Stimulated activated naive CD8-positive, alpha-beta T cell treated with anti-CD3 and anti-CD28 coated beads, Interleukin-15, Interleukin-2, amounts not matched to agents 100 U/mL and 50 U/mL, for 24 hours (primary cell): ENCODE results near the gene CCDC85C.

Experiments
- ATAC-seq: fragments of 150-1000 bp; cut with Tn5 transposase; one replicate; pipeline ENCODE4 v1.10.0; 2021
- DNase-seq: peaks from one replicate; pipeline ENCODE4 v3.0.0; 2021

The CCDC85C gene

DNA sequence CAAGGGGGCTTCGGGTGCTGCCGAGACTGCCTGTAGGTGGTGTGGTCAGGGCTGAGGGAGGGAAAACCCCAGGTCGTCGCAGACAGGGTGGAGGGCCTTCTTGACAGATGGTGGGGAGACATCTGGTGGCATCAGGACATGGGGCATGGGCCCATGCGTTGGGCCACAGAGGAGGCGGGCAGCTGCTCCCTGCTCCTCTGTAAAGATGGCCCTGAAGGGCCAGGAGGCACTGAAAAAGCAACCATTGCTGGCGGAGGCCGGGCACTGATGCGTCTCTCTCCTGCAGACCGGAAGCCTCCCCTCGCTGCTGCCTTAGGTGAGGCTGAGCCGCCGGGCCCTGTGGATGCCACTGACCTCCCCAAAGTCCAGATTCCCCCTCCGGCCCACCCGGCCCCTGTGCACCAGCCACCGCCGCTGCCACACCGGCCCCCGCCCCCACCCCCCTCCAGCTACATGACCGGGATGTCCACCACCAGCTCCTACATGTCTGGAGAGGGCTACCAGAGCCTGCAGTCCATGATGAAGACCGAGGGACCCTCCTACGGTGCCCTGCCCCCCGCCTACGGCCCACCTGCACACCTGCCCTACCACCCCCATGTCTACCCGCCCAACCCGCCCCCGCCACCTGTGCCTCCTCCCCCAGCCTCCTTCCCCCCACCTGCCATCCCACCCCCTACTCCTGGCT lies 94.0 kb downstream of the CCDC85C start:
- ATAC-seq (no peak), DNase-seq (no peak)

- ATAC-seq, result no peak
- no peak for DNase-seq
Measured at GRCh38 chr14:99508896-99509629, 94.9 kb downstream of the CCDC85C start.

DNA sequence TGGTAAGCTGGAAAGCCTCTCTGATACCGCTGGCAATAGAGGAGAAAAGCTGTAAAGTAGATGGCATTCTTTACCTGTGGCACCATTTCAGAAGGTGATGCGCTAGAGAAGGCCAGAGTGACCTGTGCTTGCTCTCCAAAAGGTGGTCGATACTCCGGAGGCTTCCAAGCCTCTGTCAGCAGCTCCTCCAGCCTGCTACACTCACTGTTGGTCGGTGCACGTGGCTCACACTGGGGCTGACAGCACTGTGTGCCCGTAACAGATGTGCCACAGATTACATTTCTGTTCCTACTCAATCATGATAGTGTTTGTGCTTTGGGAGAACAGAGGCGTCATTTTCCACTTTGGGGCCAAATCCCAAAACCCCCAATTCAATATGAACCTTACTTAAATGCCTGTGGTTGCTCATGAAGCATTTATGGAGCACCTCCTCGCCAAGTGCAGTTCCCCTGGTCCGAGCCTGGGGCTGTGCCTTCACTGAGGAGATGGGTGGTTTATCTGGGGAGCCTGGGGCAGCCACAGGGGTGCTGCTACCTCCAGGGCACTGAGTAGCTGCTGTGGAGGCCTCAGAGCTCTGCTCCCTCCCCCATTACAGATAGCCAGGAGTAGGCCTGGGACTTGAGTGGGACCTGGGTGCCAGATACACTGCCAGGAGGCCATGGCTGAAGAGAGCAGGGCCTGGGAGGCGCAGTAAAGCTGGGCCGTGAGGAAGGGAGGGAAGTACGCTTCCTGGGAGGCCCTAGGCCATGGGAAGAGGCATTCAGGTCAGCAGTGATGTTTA lies 96.0 kb downstream of the CCDC85C start:
- ATAC-seq (no peak), DNase-seq (no peak)

GRCh38 chr14:99506276-99506675 lies 97.7 kb downstream of the CCDC85C start:
- no peak for ATAC-seq
- DNase-seq, result no peak

- ATAC-seq (no peak), DNase-seq (no peak)
Measured at GRCh38 chr14:99505089-99505488, 98.9 kb downstream of the CCDC85C start.

GRCh38 chr14:99503848-99504453 lies 100.1 kb downstream of the CCDC85C start:
- DNase-seq (no peak), ATAC-seq (no peak)

DNA sequence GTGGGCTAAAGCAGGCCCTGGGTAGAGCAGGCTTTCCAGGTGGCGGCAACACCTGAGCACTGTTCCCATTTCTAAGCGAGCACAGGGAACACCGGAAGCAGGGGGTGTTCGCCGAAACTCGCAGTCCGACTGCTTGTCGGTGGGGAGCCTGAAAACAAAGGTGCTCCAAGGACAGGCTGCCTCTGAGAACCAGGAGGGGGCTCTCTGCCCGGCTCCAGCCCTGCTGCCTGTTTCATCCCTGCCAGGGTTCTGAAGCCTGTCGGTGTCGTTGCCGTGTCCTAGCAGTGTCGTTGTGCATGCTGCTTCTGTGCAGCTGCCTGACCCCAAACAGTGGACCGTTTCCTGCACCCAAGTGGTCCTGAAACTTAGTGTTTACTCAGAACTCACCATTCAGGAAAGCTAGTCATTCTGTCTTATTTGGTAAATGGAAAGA lies 101.0 kb downstream of the CCDC85C start:
- DNase-seq (no peak), ATAC-seq (no peak)

DNA sequence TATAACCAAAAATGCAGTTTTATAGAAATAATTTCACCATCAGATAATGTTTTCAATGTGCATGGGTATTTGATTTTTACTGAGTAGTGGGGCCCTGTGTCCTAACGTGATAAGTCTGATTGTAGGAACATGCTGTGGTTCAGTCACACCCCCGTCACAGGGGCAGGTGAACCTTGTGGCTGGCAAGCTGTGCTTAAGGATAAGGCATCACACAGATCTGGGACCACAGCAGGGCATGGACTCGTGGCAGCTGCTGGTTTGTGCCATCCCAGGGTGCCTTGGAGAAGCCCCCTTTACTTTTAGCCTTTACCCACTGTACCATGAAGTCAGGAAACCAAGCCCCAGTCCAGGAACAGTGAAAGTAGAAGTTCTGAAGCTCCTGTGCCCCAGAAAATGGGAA lies 106.1 kb downstream of the CCDC85C start:
- ATAC-seq (no peak), DNase-seq (no peak)

DNA sequence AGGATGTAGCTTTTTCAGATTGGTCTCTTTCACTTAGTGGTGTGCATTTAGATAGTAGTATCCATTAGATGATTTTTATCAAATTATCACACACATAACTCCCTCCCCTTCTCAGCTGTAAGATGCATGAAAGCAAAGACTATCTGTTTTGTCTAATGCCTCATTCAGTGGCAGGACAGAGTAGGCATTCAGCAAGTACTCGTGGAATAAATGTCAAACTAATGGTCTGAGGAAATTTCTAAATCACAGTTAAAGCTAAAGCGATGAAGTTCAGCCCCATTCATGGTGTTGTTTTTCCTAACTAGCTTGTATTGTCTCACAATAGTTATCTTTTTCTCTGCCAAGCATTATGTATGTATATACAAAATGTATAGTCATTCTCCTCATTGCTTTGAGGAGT lies 106.7 kb downstream of the CCDC85C start:
- DNase-seq, result no peak
- ATAC-seq, result no peak

GRCh38 chr14:99484106-99484505 lies 119.9 kb downstream of the CCDC85C start:
- DNase-seq, result no peak
- ATAC-seq, result no peak

DNA sequence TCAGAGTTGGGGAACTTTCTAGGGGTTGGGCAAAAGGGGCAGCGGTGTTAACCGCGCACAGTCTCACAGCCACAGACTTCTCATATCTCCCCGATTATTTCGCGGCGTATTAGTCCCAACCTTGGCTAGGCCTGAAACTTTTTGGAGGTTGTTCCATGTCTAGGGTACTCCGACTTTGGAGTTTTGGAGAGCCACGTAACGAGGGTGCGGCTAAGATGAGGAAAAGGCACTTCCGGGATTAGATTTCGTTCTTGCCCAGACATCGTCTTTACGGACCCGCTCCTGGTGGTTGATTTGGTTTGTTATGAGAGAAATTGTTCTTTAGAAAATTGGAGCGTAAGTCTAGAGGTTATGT lies 122.3 kb downstream of the CCDC85C start:
- DNase-seq (peak; percentile 26), ATAC-seq (no peak)

- peak; percentile 93 for ATAC-seq
Measured at GRCh38 chr14:99480917-99481744, 122.9 kb downstream of the CCDC85C start, which contains the start of gene CCNK. Gene CCNK (plus strand): TSS chr14:99481409. CDS start chr14:99492678, 11,269 bp downstream.

DNA sequence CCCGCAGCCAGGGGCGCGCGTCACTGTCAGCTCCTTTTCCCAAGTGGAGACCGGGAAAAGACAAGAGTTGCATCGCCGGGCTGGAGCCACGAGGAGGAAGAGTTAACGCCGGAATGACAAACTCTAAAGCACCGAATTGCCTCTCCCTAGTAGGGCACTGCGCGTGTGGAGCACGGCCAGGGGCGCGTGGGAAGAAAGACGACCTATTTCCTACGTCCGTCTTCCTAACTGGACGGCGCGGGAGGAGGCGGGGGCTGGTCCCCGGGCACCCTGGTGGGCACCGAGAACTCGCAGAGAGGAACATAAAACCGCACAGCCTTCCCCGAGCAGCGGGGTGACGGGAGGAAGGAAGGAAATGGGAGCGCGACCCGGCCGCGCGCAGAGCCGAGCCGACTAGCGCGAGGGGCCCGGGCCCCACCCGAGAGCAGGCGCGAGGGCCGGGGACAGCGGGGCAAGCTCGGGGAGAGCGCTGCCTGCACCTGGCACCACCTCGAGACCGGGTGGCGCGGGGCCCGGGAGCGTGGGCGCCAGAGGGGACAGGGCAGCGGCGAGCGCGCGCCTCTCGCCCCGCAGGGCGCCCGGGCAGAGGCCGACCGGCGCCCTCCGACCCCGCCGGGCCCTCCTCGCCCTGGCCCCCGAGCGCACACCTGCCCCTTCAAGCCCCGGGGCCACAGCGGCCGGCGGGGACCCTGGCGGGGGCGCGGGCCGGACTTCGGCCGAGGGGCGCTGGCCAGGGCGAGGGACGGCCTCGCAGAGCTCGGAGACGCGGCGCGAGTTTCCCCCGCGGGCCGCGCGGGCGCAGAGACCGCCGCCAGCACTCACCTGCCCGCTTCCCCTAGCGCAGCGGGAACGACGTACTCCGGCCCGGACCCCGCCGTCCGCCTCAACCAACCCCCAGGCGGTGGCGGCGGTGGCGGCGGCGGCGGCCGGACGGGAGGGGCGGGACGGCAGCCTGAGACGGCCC lies 123.8 kb downstream of the CCDC85C start, which contains the start of gene SETD3:
SETD3 (minus strand) TSS at position 954 of the 964 bp plus-strand sequence. CDS start 15,054 bp downstream, outside the sequence.
- DNase-seq (peak; percentile 62), ATAC-seq (no peak)

More at GRCh38 chr14:99480917-99481744, 122.9 kb downstream of the CCDC85C start, which contains the start of gene CCNK:
- DNase-seq, result peak; percentile 100

- DNase-seq (no peak), ATAC-seq (no peak)
Measured at GRCh38 chr14:99479160-99479905, 124.7 kb downstream of the CCDC85C start.

- DNase-seq (no peak), ATAC-seq (no peak)
Measured at GRCh38 chr14:99478128-99478527, 125.9 kb downstream of the CCDC85C start.

DNA sequence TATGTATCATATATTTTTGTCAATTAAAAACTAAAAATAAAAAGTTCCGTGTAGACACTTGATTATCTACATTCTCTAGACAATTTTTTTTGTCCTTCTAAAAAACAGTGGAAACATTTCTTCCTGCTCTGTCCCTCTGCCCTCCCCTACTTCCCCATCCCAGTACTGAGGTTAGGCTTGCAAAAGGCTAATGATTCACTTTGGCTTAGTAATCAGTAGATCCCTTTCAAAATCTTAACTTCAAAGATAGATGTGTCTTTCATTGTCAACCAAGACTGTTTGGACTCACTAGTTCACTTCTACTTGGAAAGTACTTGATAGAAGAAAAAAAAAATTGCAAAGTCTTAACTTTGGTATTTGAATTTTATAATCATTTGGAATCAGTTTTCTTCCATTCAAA lies 127.1 kb downstream of the CCDC85C start:
- DNase-seq (no peak), ATAC-seq (no peak)

- ATAC-seq, result no peak
Measured at GRCh38 chr14:99475660-99476059, 128.3 kb downstream of the CCDC85C start.

DNA sequence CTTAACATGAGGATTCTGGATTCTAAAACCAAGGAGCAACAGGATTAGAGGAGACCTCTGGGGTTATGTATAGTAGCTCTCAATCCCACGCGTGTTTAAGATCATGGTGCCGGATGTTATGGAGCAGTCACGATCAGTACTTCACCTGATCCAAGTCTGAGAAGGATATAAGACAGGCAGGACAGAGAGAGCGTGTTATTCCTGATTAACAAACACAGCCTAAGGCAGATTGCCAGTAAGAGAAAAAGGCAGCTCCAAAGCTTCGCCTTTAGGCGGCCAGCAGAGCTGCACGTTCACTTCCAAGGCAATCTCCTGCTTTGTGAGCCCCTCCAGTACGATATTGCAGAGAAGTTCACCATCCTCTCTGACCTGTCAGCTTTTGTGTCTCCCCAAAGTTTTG lies 128.8 kb downstream of the CCDC85C start:
- ATAC-seq, result no peak
- DNase-seq, result no peak

More at GRCh38 chr14:99475660-99476059, 128.3 kb downstream of the CCDC85C start:
- no peak for DNase-seq

DNA sequence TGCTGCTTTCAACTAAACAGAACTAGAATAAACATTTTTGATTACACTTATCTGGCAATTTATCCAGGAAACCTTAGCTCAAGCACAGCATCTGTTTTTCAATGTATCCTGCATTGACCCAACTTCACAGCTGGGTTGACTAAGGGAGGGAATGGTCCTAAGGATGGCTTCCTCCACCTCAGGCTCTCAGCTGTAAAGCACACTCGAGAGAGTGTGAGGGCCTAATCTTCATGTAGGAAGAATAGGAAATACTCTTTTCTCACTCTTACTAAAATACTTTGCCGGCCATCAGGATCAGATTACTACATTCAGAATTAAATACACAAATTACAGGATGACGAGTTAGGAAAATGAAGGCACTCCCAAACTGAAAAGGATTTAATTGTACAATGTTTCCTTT lies 130.5 kb downstream of the CCDC85C start:
- no peak for ATAC-seq
- DNase-seq, result no peak
